Nephron progenitor cell (in vitro differentiated cells): ENCODE measurements around the gene SPOCD1.

ENCODE experiments used
- DNase-seq: peaks from one replicate; pipeline ENCODE4 v3.0.0; 2021
- H3K27ac Mint-ChIP-seq: 2 replicates; pipeline ENCODE4 v1.8.0; 2021; ENCODE audit warnings: mild to moderate bottlenecking, moderate library complexity, mixed read lengths
- H3K27me3 Mint-ChIP-seq: 2 replicates; pipeline ENCODE4 v1.8.0; 2021; ENCODE audit warnings: mild to moderate bottlenecking, low read depth, mixed read lengths; ENCODE audit not compliant: poor library complexity
- H3K36me3 Mint-ChIP-seq: 2 replicates; pipeline ENCODE4 v1.8.0; 2021; ENCODE audit warnings: low read depth, mixed read lengths
- H3K4me1 Mint-ChIP-seq: 2 replicates; pipeline ENCODE4 v1.8.0; 2021; ENCODE audit warnings: mixed read lengths
- H3K4me3 Mint-ChIP-seq: 2 replicates; pipeline ENCODE4 v1.8.0; 2021; ENCODE audit warnings: mild to moderate bottlenecking, moderate library complexity, mixed read lengths
- H3K9me3 Mint-ChIP-seq: 2 replicates; pipeline ENCODE4 v1.8.0; 2021; ENCODE audit warnings: mild to moderate bottlenecking, moderate library complexity, mixed read lengths
- CTCF ChIP-seq: fragments of 200-600 bp; sonication (generic); IDR thresholded peaks from 2 replicates; pipeline ENCODE4 v1.5.0; 2021; ENCODE audit warnings: antibody characterized with exemption

SPOCD1 gene

GRCh38 chr1:31815752-31816500 lies at the start of gene SPOCD1:
TSS of gene SPOCD1 (minus strand) at chr1:31816022. CDS start at chr1:31815333, 689 bp downstream.
- DNase-seq, result peak; percentile 85
- TF ChIP-seq CTCF, result peak; percentile 89
- H3K27me3 Mint-ChIP-seq, result peaks cover 11% of the 10 kb centered on the region
- H3K27ac Mint-ChIP-seq, result no peak within 1 kb of the TSS
- H3K36me3 Mint-ChIP-seq, result no peaks in the 10 kb centered on the region
- H3K4me3 Mint-ChIP-seq, result peak within 1 kb of the TSS; percentile 69
- H3K4me1 Mint-ChIP-seq, result peaks cover 5% of the 10 kb centered on the region
- H3K9me3 Mint-ChIP-seq, result no peaks in the 10 kb centered on the region

GRCh38 chr1:31862071-31862470 lies 46.2 kb upstream of the SPOCD1 start:
- no peak for TF ChIP-seq CTCF
- peaks cover 11% of the 10 kb centered on the region for H3K9me3 Mint-ChIP-seq
- peaks cover 9% of the 10 kb centered on the region for H3K4me1 Mint-ChIP-seq
- no peak overlapping the region for H3K4me3 Mint-ChIP-seq
- DNase-seq, result no peak
- H3K27me3 Mint-ChIP-seq, result peaks cover 3% of the 10 kb centered on the region
- no peaks in the 10 kb centered on the region for H3K36me3 Mint-ChIP-seq
- no peak overlapping the region for H3K27ac Mint-ChIP-seq

GRCh38 chr1:31861346-31861745 lies 45.5 kb upstream of the SPOCD1 start:
- Mint-ChIP-seq H3K36me3 (no peaks in the 10 kb centered on the region), H3K4me3 (no peak overlapping the region), H3K27ac (no peak overlapping the region), H3K9me3 (peaks cover 11% of the 10 kb centered on the region), H3K4me1 (peaks cover 2% of the 10 kb centered on the region), H3K27me3 (peaks cover 3% of the 10 kb centered on the region)
- no peak for TF ChIP-seq CTCF
- DNase-seq, result no peak

GRCh38 chr1:31860581-31860980 lies 44.8 kb upstream of the SPOCD1 start:
- H3K4me1 Mint-ChIP-seq, result no peaks in the 10 kb centered on the region
- H3K27ac Mint-ChIP-seq, result no peak overlapping the region
- H3K9me3 Mint-ChIP-seq, result peaks cover 11% of the 10 kb centered on the region
- H3K4me3 Mint-ChIP-seq, result no peak overlapping the region
- H3K36me3 Mint-ChIP-seq, result no peaks in the 10 kb centered on the region
- H3K27me3 Mint-ChIP-seq, result peaks cover 3% of the 10 kb centered on the region
- DNase-seq, result no peak
- no peak for TF ChIP-seq CTCF

GRCh38 chr1:31859719-31860118 lies 43.9 kb upstream of the SPOCD1 start:
- no peak for DNase-seq
- H3K36me3 Mint-ChIP-seq, result no peaks in the 10 kb centered on the region
- H3K9me3 Mint-ChIP-seq, result peaks cover 9% of the 10 kb centered on the region
- no peak overlapping the region for H3K4me3 Mint-ChIP-seq
- TF ChIP-seq CTCF, result no peak
- no peaks in the 10 kb centered on the region for H3K4me1 Mint-ChIP-seq
- no peak overlapping the region for H3K27ac Mint-ChIP-seq
- peaks cover 3% of the 10 kb centered on the region for H3K27me3 Mint-ChIP-seq

- Mint-ChIP-seq H3K27ac (no peak overlapping the region), H3K36me3 (no peaks in the 10 kb centered on the region), H3K9me3 (peaks cover 4% of the 10 kb centered on the region), H3K4me3 (no peak overlapping the region), H3K27me3 (peaks cover 3% of the 10 kb centered on the region), H3K4me1 (no peaks in the 10 kb centered on the region)
- TF ChIP-seq CTCF, result no peak
- DNase-seq, result no peak
Measured at GRCh38 chr1:31859044-31859443, 43.2 kb upstream of the SPOCD1 start.
